Fibroblast of the aortic adventitia (primary cell): ENCODE results near the gene FBXO28. TPM values are rescaled to one million over a fixed set of nuclear protein-coding genes. Genes with fewer than 3 reads are reported as not detected.
A peak's percentile ranks its signal among the peaks of the same experiment; 100 is the strongest.

Source experiments
- DNase-seq: peaks from one replicate; pipeline ENCODE4 v3.0.0-alpha.2; 2010; ENCODE audit warnings: low read depth
- H3K4me3 ChIP-seq: 2 replicates; pipeline ENCODE4 v1.5.1; 2011; ENCODE audit warnings: low read depth, mild to moderate bottlenecking, control low read depth, low read length, moderate library complexity
- total RNA-seq: library from RNA; depleted of rRNA; stranded (reverse); fragments of >200 nt; gene quantifications from 2 replicates; pipeline ENCODE4 v1.2.3, GENCODE V29; 2012; ENCODE audit warnings: low replicate concordance
- TF ChIP-seq, protein P1 (sequence below): IDR thresholded peaks from 2 replicates; pipeline ENCODE4 v1.5.1; 2011; ENCODE audit warnings: mild to moderate bottlenecking, low read length, control low read depth, inconsistent platforms; ENCODE audit not compliant: insufficient read depth

Gene FBXO28
- total RNA-seq, 1 donor: 37.1 TPM

DNA sequence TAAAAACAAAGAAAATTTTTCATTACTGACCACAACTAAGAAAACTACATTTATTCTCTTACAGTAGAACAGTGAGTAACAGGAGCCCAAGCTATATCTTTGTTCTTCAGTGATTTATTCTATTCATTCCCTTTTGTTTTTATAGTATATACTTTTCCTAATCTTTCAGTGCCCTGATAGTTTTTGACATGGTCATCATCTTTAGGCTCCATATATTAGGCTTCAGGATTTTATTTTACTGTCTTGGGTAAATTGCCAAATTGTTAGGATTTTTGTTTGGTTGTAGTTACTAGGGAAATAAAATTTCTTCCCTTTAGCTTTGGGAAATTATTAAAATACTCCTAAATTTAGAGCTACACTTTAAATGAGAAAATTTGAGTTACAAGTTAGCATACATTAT lies 10.3 kb downstream of the FBXO28 start:
- TF ChIP-seq, protein P1, sequence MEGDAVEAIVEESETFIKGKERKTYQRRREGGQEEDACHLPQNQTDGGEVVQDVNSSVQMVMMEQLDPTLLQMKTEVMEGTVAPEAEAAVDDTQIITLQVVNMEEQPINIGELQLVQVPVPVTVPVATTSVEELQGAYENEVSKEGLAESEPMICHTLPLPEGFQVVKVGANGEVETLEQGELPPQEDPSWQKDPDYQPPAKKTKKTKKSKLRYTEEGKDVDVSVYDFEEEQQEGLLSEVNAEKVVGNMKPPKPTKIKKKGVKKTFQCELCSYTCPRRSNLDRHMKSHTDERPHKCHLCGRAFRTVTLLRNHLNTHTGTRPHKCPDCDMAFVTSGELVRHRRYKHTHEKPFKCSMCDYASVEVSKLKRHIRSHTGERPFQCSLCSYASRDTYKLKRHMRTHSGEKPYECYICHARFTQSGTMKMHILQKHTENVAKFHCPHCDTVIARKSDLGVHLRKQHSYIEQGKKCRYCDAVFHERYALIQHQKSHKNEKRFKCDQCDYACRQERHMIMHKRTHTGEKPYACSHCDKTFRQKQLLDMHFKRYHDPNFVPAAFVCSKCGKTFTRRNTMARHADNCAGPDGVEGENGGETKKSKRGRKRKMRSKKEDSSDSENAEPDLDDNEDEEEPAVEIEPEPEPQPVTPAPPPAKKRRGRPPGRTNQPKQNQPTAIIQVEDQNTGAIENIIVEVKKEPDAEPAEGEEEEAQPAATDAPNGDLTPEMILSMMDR: no peak
- H3K4me3 ChIP-seq: no peak overlapping the region
- no peak for DNase-seq

DNA sequence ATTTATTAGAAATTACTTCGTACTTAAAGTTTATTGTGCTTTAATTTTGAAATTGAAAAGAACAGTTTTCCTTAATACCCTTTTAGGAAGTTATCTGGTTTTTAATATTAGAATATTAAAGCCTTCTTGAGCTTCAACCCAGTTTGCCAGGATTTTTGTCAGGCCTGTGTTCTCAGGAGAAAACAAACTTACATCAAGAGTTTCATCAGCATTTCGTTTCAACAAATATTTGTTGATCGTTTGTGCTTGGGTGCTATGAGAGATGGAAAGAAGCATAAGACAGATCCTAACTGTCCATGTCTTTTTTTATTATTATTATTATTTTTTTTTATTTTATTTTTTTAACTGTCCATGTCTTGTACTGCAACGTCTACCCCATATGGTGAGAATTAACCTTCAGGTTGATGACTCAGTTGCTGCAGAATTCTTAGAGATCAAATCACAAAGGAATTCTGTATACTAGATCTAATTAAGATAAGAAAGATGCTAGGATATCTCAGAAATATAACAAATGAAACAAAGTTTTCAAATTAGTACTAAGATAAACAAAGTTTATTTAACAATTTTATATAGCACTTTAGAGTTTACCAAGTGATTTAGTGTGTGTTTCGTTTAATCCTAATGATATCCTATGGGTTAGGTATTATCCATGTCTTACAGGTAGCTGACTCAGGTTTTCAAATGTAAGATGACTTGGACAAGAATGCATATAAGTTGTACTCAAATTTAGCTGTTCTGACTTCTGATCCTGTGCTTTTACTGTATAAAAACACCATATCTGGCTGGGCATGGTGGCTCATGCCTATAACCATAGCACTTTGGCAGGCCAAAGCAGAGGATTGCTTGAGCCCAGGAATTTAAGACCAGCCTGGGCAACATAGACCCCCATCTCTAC lies 14.3 kb downstream of the FBXO28 start:
- DNase-seq: peak; percentile 41
- no peak overlapping the region for H3K4me3 ChIP-seq
- TF ChIP-seq, protein P1: no peak

DNA sequence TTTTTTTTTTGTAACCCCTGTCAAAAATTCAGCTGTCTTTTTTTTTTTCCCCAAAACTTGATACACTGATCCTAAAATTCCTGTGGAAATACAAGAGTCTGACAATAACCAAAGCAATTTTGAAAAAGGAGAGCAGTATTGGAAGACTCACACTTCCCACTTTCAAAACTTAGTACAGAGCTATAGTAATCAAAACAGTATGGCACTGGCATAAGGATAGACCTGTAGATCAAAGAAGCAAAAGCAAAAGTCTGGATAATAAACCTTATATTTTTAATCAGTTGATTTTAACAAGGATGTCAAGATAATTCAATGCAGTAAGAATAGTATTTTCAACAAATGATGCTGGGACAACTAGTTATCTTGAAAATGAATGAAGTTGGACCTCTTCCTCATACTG lies 17.3 kb downstream of the FBXO28 start:
- TF ChIP-seq, protein P1: no peak
- no peak for DNase-seq

DNA sequence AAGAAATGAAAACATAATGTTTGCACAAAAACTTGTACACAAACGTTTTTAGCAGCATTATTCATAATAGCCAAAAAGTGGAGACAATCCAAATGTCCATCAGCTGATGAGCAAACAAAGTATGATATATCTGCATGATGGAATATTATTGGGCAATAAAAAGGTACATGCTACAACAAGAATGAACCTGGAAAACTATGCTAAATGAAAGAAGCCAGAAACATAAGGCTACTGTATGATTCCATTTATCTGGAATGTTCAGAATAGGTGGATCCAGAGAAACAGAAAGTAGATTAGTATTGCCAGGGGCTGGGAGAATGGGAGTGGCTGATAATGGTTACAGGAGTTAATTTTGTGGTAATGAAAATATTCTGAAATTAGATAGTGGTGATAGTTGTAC lies 19.0 kb downstream of the FBXO28 start:
- no peak overlapping the region for H3K4me3 ChIP-seq
- peak; percentile 8 for DNase-seq
- TF ChIP-seq, protein P1: no peak

More for the DNA sequence above, 17.3 kb downstream of the FBXO28 start:
- H3K4me3 ChIP-seq: no peak overlapping the region

DNA sequence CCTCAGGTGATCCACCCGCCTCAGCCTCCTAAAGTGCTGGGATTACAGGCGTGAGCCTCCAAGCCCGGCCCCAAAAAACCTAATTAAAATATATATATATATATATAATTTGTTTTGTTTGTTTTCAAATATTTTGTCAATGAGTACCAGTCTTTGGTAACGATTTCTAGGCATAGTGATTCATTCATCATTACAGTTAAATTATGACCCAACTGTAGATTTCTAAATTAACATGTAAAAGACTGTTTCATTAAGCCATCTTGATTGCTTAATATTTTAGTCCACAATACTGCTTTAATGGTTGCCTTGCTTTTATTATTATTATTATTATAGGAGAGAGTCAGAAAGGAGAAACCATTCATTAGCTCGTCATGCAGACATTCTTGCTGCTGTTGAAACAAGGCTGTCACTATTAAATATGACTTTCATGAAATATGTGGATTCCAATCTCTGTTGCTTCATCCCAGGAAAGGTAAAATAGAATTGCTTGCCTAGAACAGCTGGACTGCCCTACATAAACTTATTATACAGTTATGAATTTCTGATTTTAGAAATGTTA lies 19.9 kb downstream of the FBXO28 start:
- H3K4me3 ChIP-seq: no peak overlapping the region
- TF ChIP-seq, protein P1: no peak

DNA sequence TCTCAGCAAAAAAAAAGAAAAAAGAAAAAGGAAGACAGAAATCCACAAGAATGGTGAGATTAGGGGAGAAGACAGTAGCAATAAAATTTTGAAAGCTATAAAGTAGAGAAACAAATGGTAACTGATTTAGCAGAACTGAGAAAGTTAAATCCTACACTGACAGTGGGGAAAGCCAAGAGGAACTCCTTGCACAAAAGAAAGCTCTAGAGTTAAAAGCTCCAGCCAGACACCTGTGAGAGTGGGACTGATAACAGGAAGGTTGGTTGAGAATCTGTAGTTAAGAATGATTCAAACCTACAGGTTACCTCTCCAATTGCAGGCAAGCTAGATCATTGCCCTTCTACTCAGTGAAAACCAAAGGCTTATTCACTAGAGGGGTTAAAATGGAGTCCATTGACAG lies 23.6 kb downstream of the FBXO28 start:
- DNase-seq: no peak
- no peak overlapping the region for H3K4me3 ChIP-seq
- TF ChIP-seq, protein P1: no peak

More for the DNA sequence above, 19.9 kb downstream of the FBXO28 start:
- DNase-seq: no peak
